AG04449 (cell line): ENCODE data around the gene COL9A3.
A peak's percentile ranks its signal among the peaks of the same experiment; 100 is the strongest.

ENCODE experiments used
- CTCF ChIA-PET: fragments of 350-600 bp; formaldehyde crosslinking; extraction: SDS; loops from one replicate; lab custom pipeline; 2021; ENCODE audit warnings: antibody characterized with exemption; lab: Yijun Ruan, JAX
- POLR2A ChIA-PET: fragments of 400-600, 350-600 bp; formaldehyde crosslinking; extraction: SDS; loops from one replicate; lab custom pipeline; 2020; ENCODE audit warnings: antibody characterized with exemption, inconsistent platforms; lab: Yijun Ruan, JAX
- DNase-seq: peaks from one replicate; pipeline ENCODE4 v3.0.0-alpha.2; 2010; ENCODE audit warnings: low read depth, low spot score
- H3K4me3 ChIP-seq: 2 replicates; pipeline ENCODE4 v1.5.1; 2011; ENCODE audit warnings: low read depth, mild to moderate bottlenecking, control low read depth, low read length
- CTCF ChIP-seq: IDR thresholded peaks from one replicate; pipeline ENCODE4 v1.5.1; 2011; ENCODE audit warnings: mild to moderate bottlenecking, moderate library complexity, low read length, control low read depth, inconsistent platforms; ENCODE audit not compliant: insufficient read depth; ENCODE audit errors: missing control alignments

The COL9A3 gene

GRCh38 chr20:62797671-62798532, 18.9 kb upstream of the COL9A3 start:
- H3K4me3 ChIP-seq, result peak overlapping the region; percentile 71
- ChIA-PET CTCF (interaction anchor here (0.9 to 3.1 kb wide), 3 partner anchors 8 to 128 kb away, joined by 3 to 28 read pairs (median 5); no protein-coding TSS in a partner anchor), POLR2A (interaction anchor here (1.2 kb wide), 1 partner anchor 10 kb away, joined by 5 read pairs; no protein-coding TSS in a partner anchor)
- no peak for DNase-seq
- TF ChIP-seq CTCF, result no peak

- ChIA-PET CTCF (interaction anchor here (3.1 kb wide), 1 partner anchor 9 kb away, joined by 28 read pairs; no protein-coding TSS in a partner anchor), POLR2A (interaction anchor here (0.7 kb wide), 1 partner anchor 53 kb away, joined by 4 read pairs; no protein-coding TSS in a partner anchor)
- DNase-seq, result no peak
- H3K4me3 ChIP-seq, result no peak overlapping the region
- no peak for TF ChIP-seq CTCF
Measured at GRCh38 chr20:62799036-62799435, 17.8 kb upstream of the COL9A3 start.

GRCh38 chr20:62799459-62799858, 17.4 kb upstream of the COL9A3 start:
- ChIA-PET CTCF (interaction anchor here (3.1 kb wide), 1 partner anchor 9 kb away, joined by 28 read pairs; no protein-coding TSS in a partner anchor), POLR2A (interaction anchor here (0.7 kb wide), 1 partner anchor 53 kb away, joined by 4 read pairs; no protein-coding TSS in a partner anchor)
- no peak for TF ChIP-seq CTCF
- H3K4me3 ChIP-seq, result no peak overlapping the region
- DNase-seq, result no peak

- ChIA-PET CTCF (interaction anchor here (3.1 kb wide), 1 partner anchor 8 kb away, joined by 28 read pairs; no protein-coding TSS in a partner anchor), POLR2A (interaction anchor here (1.1 kb wide), 1 partner anchor 15 kb away, joined by 6 read pairs; no protein-coding TSS in a partner anchor)
- DNase-seq, result no peak
- no peak for TF ChIP-seq CTCF
- no peak overlapping the region for H3K4me3 ChIP-seq
Measured at GRCh38 chr20:62799873-62800272, 17.0 kb upstream of the COL9A3 start.

GRCh38 chr20:62800314-62801259, 16.3 kb upstream of the COL9A3 start:
- no peak for DNase-seq
- CTCF ChIA-PET, result interaction anchor here (1.7 kb wide), 1 partner anchor 10 kb away, joined by 3 read pairs; no protein-coding TSS in a partner anchor
- no peak for TF ChIP-seq CTCF
- H3K4me3 ChIP-seq, result no peak overlapping the region
- POLR2A ChIA-PET, result interaction anchor here (1.1 kb wide), 1 partner anchor 14 kb away, joined by 6 read pairs; no protein-coding TSS in a partner anchor
